Neutrophil (primary cell): ENCODE data around the gene TYRO3.
A peak's percentile ranks its signal among the peaks of the same experiment; 100 is the strongest.

Experiments
- H3K27ac ChIP-seq: fragments of 200-600 bp; sonication (generic); 2 replicates; pipeline ENCODE4 v1.5.1; 2016; ENCODE audit warnings: mild to moderate bottlenecking, moderate library complexity
- H3K27me3 ChIP-seq: fragments of 200-600 bp; sonication (generic); 2 replicates; pipeline ENCODE4 v1.6.0; 2016; ENCODE audit warnings: mild to moderate bottlenecking
- H3K36me3 ChIP-seq: fragments of 200-600 bp; sonication (generic); 2 replicates; pipeline ENCODE4 v1.5.1; 2017
- H3K4me1 ChIP-seq, 2 experiments: fragments of 200-600 bp in 1 of 2; sonication (generic) in 1 of 2; 1 replicate in 1 of 2; 2 replicates in 1 of 2; pipeline versions ENCODE4 v1.5.1 to v1.6.1; 2013 to 2016; ENCODE audit warnings: low read depth in 1 of 2, low read length in 1 of 2, mild to moderate bottlenecking in 1 of 2, moderate library complexity in 1 of 2; ENCODE audit not compliant: control insufficient read depth in 1 of 2, insufficient read depth in 1 of 2
- H3K4me3 ChIP-seq, 2 experiments: fragments of 200-600 bp in 1 of 2; sonication (generic) in 1 of 2; 1 replicate in 1 of 2; 2 replicates in 1 of 2; pipeline ENCODE4 v1.5.1; 2013 to 2016; ENCODE audit warnings: low read depth in 1 of 2, low read length in 1 of 2, mild to moderate bottlenecking in 1 of 2, moderate library complexity in 1 of 2
- H3K9me3 ChIP-seq: fragments of 200-600 bp; sonication (generic); 2 replicates; pipeline ENCODE4 v1.5.1; 2016
- TF ChIP-seq, protein P1 (sequence below): fragments of 200-600 bp; sonication (generic); IDR thresholded peaks from 2 replicates; pipeline ENCODE4 v1.5.1; 2016; ENCODE audit warnings: antibody characterized with exemption

The TYRO3 gene

GRCh38 chr15:41558400-41559238, at the start of gene TYRO3:
TYRO3 (plus strand) TSS chr15:41559212; CDS start chr15:41559258, 46 bp downstream.
- H3K4me1 ChIP-seq, result peaks cover 9 to 19% of the 10 kb centered on the region in 2 experiments
- no peaks in the 10 kb centered on the region for H3K36me3 ChIP-seq
- H3K9me3 ChIP-seq, result no peaks in the 10 kb centered on the region
- no peak within 1 kb of the TSS for H3K27ac ChIP-seq
- H3K4me3 ChIP-seq, result peak within 1 kb of the TSS; percentile 20 to 42
- peaks cover 81% of the 10 kb centered on the region for H3K27me3 ChIP-seq
- TF ChIP-seq, protein P1, sequence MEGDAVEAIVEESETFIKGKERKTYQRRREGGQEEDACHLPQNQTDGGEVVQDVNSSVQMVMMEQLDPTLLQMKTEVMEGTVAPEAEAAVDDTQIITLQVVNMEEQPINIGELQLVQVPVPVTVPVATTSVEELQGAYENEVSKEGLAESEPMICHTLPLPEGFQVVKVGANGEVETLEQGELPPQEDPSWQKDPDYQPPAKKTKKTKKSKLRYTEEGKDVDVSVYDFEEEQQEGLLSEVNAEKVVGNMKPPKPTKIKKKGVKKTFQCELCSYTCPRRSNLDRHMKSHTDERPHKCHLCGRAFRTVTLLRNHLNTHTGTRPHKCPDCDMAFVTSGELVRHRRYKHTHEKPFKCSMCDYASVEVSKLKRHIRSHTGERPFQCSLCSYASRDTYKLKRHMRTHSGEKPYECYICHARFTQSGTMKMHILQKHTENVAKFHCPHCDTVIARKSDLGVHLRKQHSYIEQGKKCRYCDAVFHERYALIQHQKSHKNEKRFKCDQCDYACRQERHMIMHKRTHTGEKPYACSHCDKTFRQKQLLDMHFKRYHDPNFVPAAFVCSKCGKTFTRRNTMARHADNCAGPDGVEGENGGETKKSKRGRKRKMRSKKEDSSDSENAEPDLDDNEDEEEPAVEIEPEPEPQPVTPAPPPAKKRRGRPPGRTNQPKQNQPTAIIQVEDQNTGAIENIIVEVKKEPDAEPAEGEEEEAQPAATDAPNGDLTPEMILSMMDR, result no peak

DNA sequence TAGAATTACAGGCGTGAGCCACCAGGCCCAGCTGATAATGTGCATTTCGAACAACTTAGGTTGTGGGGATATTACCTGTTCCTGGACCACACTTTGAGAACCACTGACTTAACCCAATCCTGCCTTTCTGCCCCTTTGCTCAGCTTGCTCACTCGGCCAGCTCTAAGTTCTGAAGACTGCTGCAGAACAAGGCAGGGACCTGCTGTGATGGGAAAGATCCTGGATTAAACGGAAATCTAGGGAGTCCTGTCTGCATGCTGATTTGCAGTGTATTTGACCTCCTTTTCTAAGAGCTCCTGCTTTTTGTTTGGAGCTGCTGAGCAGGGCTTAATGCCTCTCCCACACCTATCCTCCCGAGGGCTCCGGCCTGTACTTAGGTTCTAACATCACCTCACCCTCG, 48.3 kb upstream of the TYRO3 start:
- TF ChIP-seq, protein P1, result no peak
- H3K4me3 ChIP-seq, result no peak overlapping the region
- H3K27ac ChIP-seq, result no peak overlapping the region
- H3K9me3 ChIP-seq, result no peaks in the 10 kb centered on the region
- peaks cover 67% of the 10 kb centered on the region for H3K27me3 ChIP-seq
- no peaks in the 10 kb centered on the region for H3K36me3 ChIP-seq
- peaks cover 23 to 27% of the 10 kb centered on the region in 2 experiments for H3K4me1 ChIP-seq

GRCh38 chr15:41511331-41511898, 47.6 kb upstream of the TYRO3 start:
- H3K27me3 ChIP-seq, result peaks cover 67% of the 10 kb centered on the region
- TF ChIP-seq, protein P1, result no peak

GRCh38 chr15:41511899-41512369, 47.1 kb upstream of the TYRO3 start:
- Histone ChIP-seq H3K4me1 (peaks cover 23 to 27% of the 10 kb centered on the region in 2 experiments), H3K9me3 (no peaks in the 10 kb centered on the region), H3K36me3 (no peaks in the 10 kb centered on the region), H3K27ac (no peak overlapping the region), H3K4me3 (peak overlapping the region in 1 of 2 experiments; percentile 53), H3K27me3 (peaks cover 67% of the 10 kb centered on the region)
- TF ChIP-seq, protein P1, result no peak

More at GRCh38 chr15:41511331-41511898, 47.6 kb upstream of the TYRO3 start:
- no peak overlapping the region for H3K27ac ChIP-seq
- no peaks in the 10 kb centered on the region for H3K36me3 ChIP-seq
- no peak overlapping the region for H3K4me3 ChIP-seq
- H3K4me1 ChIP-seq, result peaks cover 23 to 27% of the 10 kb centered on the region in 2 experiments
- no peaks in the 10 kb centered on the region for H3K9me3 ChIP-seq

- TF ChIP-seq, protein P1, result no peak
- Histone ChIP-seq H3K4me1 (peaks cover 23 to 27% of the 10 kb centered on the region in 2 experiments), H3K27ac (no peak overlapping the region), H3K9me3 (no peaks in the 10 kb centered on the region), H3K4me3 (peak overlapping the region; percentile 37 to 53), H3K36me3 (no peaks in the 10 kb centered on the region), H3K27me3 (peaks cover 67% of the 10 kb centered on the region)
These were observed 46.5 kb upstream of the TYRO3 start for GRCh38 chr15:41512512-41512939.
